GDM1 (cell line): ENCODE measurements around the gene TAF6.

ENCODE experiments used
- DNase-seq: peaks from one replicate; lab custom pipeline; 2025; lab: John Stamatoyannopoulos, UW

The TAF6 gene

GRCh38 chr7:100120733-100121036, 1.5 kb upstream of the TAF6 start:
- DNase-seq: no peak

GRCh38 chr7:100119970-100120732, 993 bp upstream of the TAF6 start:
- no peak for DNase-seq

GRCh38 chr7:100118388-100119071, 628 bp downstream of the TAF6 start:
- DNase-seq: no peak

GRCh38 chr7:100115026-100115425, 4.1 kb downstream of the TAF6 start:
- no peak for DNase-seq

GRCh38 chr7:100111914-100112313, 7.2 kb downstream of the TAF6 start:
- no peak for DNase-seq

GRCh38 chr7:100111156-100111555, 8.0 kb downstream of the TAF6 start:
- no peak for DNase-seq

GRCh38 chr7:100109521-100110163, 9.5 kb downstream of the TAF6 start:
- no peak for DNase-seq

- no peak for DNase-seq
Observed at GRCh38 chr7:100107890-100108289, 11.3 kb downstream of the TAF6 start.

GRCh38 chr7:100107125-100107737, 11.9 kb downstream of the TAF6 start:
- no peak for DNase-seq

- DNase-seq: no peak
Observed at GRCh38 chr7:100106633-100107032, 12.5 kb downstream of the TAF6 start.

- no peak for DNase-seq
Observed at GRCh38 chr7:100105534-100105933, 13.6 kb downstream of the TAF6 start.

- no peak for DNase-seq
Observed at GRCh38 chr7:100102950-100103840, 16.0 kb downstream of the TAF6 start.

- peak; percentile 97 for DNase-seq
Observed at GRCh38 chr7:100101016-100101862, 17.9 kb downstream of the TAF6 start, which contains the start of the genes AP4M1 and MCM7. Gene AP4M1 (plus strand): TSS chr7:100101643. CDS start chr7:100101715, 72 bp downstream. Gene MCM7 (minus strand): TSS chr7:100101397. CDS start chr7:100101294, 103 bp downstream.

- DNase-seq: peak; percentile 85
Observed at GRCh38 chr7:100100420-100101015, 18.6 kb downstream of the TAF6 start.

- DNase-seq: no peak
Observed at GRCh38 chr7:100099452-100099851, 19.7 kb downstream of the TAF6 start.

GRCh38 chr7:100098913-100099312, 20.2 kb downstream of the TAF6 start:
- DNase-seq: no peak

- no peak for DNase-seq
Observed at GRCh38 chr7:100095704-100096103, 23.5 kb downstream of the TAF6 start.

GRCh38 chr7:100095289-100095688, 23.9 kb downstream of the TAF6 start:
- no peak for DNase-seq

GRCh38 chr7:100093925-100094486, 25.2 kb downstream of the TAF6 start:
- no peak for DNase-seq

GRCh38 chr7:100093498-100093897, 25.7 kb downstream of the TAF6 start:
- no peak for DNase-seq
